A549 (cell line): ENCODE data around the gene SLC6A20. TPM values are rescaled to one million over a fixed set of nuclear protein-coding genes. Genes with fewer than 3 reads are reported as not detected.

Experiments used
- ATAC-seq, 2 experiments: fragments of 200-7000 bp in 1 of 2; fragments of >200 bp in 1 of 2; cut with Nextera tagmentation in 1 of 2; cut with Tn5 transposase in 1 of 2; 3 replicates each; pipeline versions ENCODE4 v1.8.0 to v1.9.1; 2018 to 2020; ENCODE audit warnings: mild to moderate bottlenecking in 1 of 2, moderate library complexity in 1 of 2
- CTCF ChIA-PET: fragments of 300-600 bp; sonication (Branson Sonifier 250); formaldehyde crosslinking; extraction: SDS; loops from one replicate; lab custom pipeline; 2021; ENCODE audit warnings: antibody characterized with exemption, inconsistent platforms; lab: Yijun Ruan, JAX
- POLR2A ChIA-PET: fragments of 350-600 bp; formaldehyde crosslinking; extraction: SDS; loops from one replicate; lab custom pipeline; 2021; ENCODE audit warnings: antibody characterized with exemption, inconsistent platforms; lab: Yijun Ruan, JAX
- DNase-seq, 2 experiments: peaks; one replicate each; pipeline versions ENCODE4 v3.0.0 to v3.0.0-alpha.2; 2011 to 2016; ENCODE audit warnings: low read depth in 1 of 2, low spot score in 1 of 2
- FAIRE-seq: peaks from 2 replicates; lab custom pipeline; 2011; peaks lifted over from hg19 to GRCh38; lab: Jason Lieb, UNC
- H3K27ac ChIP-seq, 2 experiments: fragments of >200 bp; sonication (Bioruptor Twin); formaldehyde crosslinking; 3 replicates each; pipeline ENCODE4 v1.5.1; 2016 to 2017
- H3K4me1 ChIP-seq: fragments of >200 bp; sonication (Bioruptor Twin); formaldehyde crosslinking; 3 replicates; pipeline ENCODE4 v1.6.1; 2016
- H3K4me2 ChIP-seq: fragments of >200 bp; sonication (Bioruptor Twin); formaldehyde crosslinking; 3 replicates; pipeline ENCODE4 v1.6.1; 2016
- H3K4me3 ChIP-seq: fragments of >200 bp; sonication (Bioruptor Twin); formaldehyde crosslinking; 3 replicates; pipeline ENCODE4 v1.5.1; 2016
- H3K9me3 ChIP-seq: fragments of >200 bp; sonication (Bioruptor Twin); formaldehyde crosslinking; 3 replicates; pipeline ENCODE4 v1.6.1; 2016
- BCL3 ChIP-seq: fragments of >200 bp; sonication (Bioruptor Twin); formaldehyde crosslinking; IDR thresholded peaks from 3 replicates; pipeline ENCODE4 v1.6.1; 2016
- BHLHE40 ChIP-seq: IDR thresholded peaks from 2 replicates; pipeline ENCODE4 v1.6.1; 2012; ENCODE audit warnings: low read depth, low read length, inconsistent platforms
- CBX8 ChIP-seq: fragments of 200-600 bp; sonication (generic); IDR thresholded peaks from 2 replicates; pipeline ENCODE4 v1.6.1; 2016
- CTCF ChIP-seq: fragments of >200 bp; sonication (Bioruptor Twin); formaldehyde crosslinking; IDR thresholded peaks from 3 replicates; pipeline ENCODE4 v1.5.1; 2016
- E2F6 ChIP-seq: IDR thresholded peaks from 2 replicates; pipeline ENCODE4 v1.6.1; 2012; ENCODE audit warnings: low read depth, borderline replicate concordance
- EHF ChIP-seq: fragments of 250-450 bp; sonication (Bioruptor Pico); IDR thresholded peaks from 2 replicates; pipeline ENCODE4 v1.5.0; 2020; ENCODE audit warnings: mild to moderate bottlenecking
- FOSB ChIP-seq: fragments of 250-450 bp; sonication (Bioruptor Pico); IDR thresholded peaks from 2 replicates; pipeline ENCODE4 v1.5.0; 2020; ENCODE audit warnings: mild to moderate bottlenecking, moderate library complexity
- FOSL2 ChIP-seq, 2 experiments: fragments of 450-650 bp in 1 of 2; fragments of >200 bp in 1 of 2; sonication (Bioruptor Twin) in 1 of 2; formaldehyde crosslinking; IDR thresholded peaks; 2 replicates each; pipeline versions ENCODE4 v1.5.0 to v1.6.1; 2016 to 2020; ENCODE audit warnings: mild to moderate bottlenecking in 1 of 2, moderate library complexity in 1 of 2
- HOXB13 ChIP-seq: fragments of 250-450 bp; sonication (Bioruptor Pico); IDR thresholded peaks from 2 replicates; pipeline ENCODE4 v1.5.0; 2020; ENCODE audit warnings: low read depth, mild to moderate bottlenecking, moderate library complexity
- KDM1A ChIP-seq: fragments of 200-600 bp; sonication (generic); IDR thresholded peaks from 2 replicates; pipeline ENCODE4 v1.6.1; 2016; ENCODE audit warnings: low read depth, mild to moderate bottlenecking
- NFE2L2 ChIP-seq: fragments of 150-350 bp; conservative IDR thresholded peaks from 2 replicates; pipeline ENCODE4 v1.6.1; 2014; ENCODE audit warnings: low read length
- PHF8 ChIP-seq: fragments of 200-600 bp; sonication (generic); IDR thresholded peaks from 2 replicates; pipeline ENCODE4 v1.6.1; 2016; ENCODE audit warnings: low read depth, mild to moderate bottlenecking, antibody characterized with exemption, moderate library complexity, borderline replicate concordance
- REST ChIP-seq: fragments of 200-600 bp; sonication (generic); IDR thresholded peaks from 2 replicates; pipeline ENCODE4 v1.6.1; 2016; ENCODE audit warnings: antibody characterized with exemption, mild to moderate bottlenecking, moderate library complexity
- SMC3 ChIP-seq: fragments of >200 bp; sonication (Bioruptor Twin); formaldehyde crosslinking; IDR thresholded peaks from 3 replicates; pipeline ENCODE4 v1.6.1; 2018; ENCODE audit warnings: inconsistent platforms
- USF2 ChIP-seq: fragments of 450-650 bp; IDR thresholded peaks from 2 replicates; pipeline ENCODE4 v1.6.1; 2014; ENCODE audit warnings: antibody characterized with exemption
- WGBS: methylation state at CpG from one replicate; pipeline ENCODE4 v1.1.6; 2017; ENCODE audit errors: missing lambda C conversion rate; 5-methylcytosine and 5-hydroxymethylcytosine counted together
- polyA minus RNA-seq: library from RNA; depleted of rRNA, polyadenylated mRNA; stranded (reverse); fragments of >200 nt; gene quantifications from 2 replicates; pipeline ENCODE4 v1.2.3, GENCODE V29; 2011; rRNA and poly(A)+ RNA removed
- polyA plus RNA-seq, 4 experiments: library from polyadenylated mRNA; depleted of rRNA in 3 of 4; stranded (reverse); fragments of >200 nt; fragmentation: RNase III in 1 of 4; extraction: RNeasy Plus Mini Kit Qiagen cat#74134 plus additional on column Dnase treatment in 1 of 4; gene quantifications; 2 replicates in 3 of 4; 3 replicates in 1 of 4; pipeline ENCODE4 v1.2.3, GENCODE V29; 2011 to 2017

SLC6A20 gene, protein sequence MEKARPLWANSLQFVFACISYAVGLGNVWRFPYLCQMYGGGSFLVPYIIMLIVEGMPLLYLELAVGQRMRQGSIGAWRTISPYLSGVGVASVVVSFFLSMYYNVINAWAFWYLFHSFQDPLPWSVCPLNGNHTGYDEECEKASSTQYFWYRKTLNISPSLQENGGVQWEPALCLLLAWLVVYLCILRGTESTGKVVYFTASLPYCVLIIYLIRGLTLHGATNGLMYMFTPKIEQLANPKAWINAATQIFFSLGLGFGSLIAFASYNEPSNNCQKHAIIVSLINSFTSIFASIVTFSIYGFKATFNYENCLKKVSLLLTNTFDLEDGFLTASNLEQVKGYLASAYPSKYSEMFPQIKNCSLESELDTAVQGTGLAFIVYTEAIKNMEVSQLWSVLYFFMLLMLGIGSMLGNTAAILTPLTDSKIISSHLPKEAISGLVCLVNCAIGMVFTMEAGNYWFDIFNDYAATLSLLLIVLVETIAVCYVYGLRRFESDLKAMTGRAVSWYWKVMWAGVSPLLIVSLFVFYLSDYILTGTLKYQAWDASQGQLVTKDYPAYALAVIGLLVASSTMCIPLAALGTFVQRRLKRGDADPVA
- polyA plus RNA-seq (2011; rRNA removed), result 0.03 TPM in 1 of 2 replicates, not detected in the other
- not detected in 2 replicates for polyA plus RNA-seq (2012; cell fraction: cytosol; rRNA removed)
- not detected in 2 replicates for polyA plus RNA-seq (2012; cell fraction: nucleus; rRNA removed)
- polyA plus RNA-seq (2017; fragmentation: RNase III; extraction: RNeasy Plus Mini Kit Qiagen cat#74134 plus additional on column Dnase treatment), result not detected in 3 replicates
- polyA minus RNA-seq, result 0.08 and 1.7 TPM in 2 replicates

DNA sequence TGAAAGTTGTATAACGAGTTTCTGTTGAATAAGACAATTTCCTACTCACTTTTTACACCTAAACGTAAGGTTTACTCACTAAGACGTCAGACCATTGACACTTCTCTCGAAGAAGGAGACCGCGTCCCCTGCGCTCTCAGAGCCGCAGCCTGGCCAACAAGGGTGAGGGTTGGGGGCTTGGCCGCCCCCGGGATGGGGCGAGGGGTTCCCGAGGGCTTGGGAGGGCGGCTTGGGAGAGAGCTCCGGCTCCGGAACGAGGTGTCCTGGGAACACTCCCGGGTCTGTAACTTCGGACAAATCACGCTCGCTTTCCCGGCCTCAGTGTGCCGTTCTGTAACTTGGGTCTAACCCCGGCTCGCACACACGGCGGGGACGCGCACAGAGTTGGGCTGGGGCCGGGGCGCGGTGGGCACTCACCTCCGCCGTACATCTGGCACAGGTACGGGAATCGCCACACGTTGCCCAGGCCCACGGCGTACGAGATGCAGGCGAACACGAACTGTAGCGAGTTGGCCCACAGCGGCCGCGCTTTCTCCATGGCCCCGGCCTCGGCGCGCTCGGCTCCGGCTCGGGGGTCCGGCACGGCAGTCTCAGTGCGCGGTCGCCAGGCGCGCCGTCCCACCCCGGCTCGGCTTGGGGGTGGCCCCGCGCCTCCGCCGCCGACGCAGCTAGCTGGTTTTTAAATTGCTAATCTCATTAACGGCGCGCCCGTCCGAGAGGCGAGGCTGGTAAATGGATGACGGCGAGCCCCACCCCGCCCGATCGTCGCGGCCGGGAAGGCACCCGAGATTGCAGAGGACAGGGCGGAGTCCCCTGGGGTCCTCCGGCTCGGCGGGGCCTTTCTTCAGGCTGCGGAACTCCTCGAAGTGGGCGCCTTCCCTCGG, at the start of gene SLC6A20:
Gene SLC6A20 (minus strand): TSS at position 655 of the 884 bp plus-strand sequence. CDS start 117 bp downstream, at position 538.
- 16% methylated on average over 24 of the region's 91 CpGs for WGBS
- H3K9me3 ChIP-seq, result no peaks in the 10 kb centered on the region
- peak within 1 kb of the TSS; percentile 94 for H3K4me2 ChIP-seq
- H3K4me3 ChIP-seq, result peak within 1 kb of the TSS; percentile 48
- peak within 1 kb of the TSS in 1 of 2 experiments; percentile 10; a peak in 1 of 6 replicates for H3K27ac ChIP-seq
- POLR2A ChIA-PET, result no interaction called here
- TF ChIP-seq CBX8 (peak; percentile 98), EHF (CRISPR knock-in tag) (no peak)
- TF ChIP-seq, all 56 proteins: peak for 1
- CTCF ChIA-PET, result interaction anchor here (1.2 kb wide), 1 partner anchor 292 kb away, joined by 3 read pairs; no protein-coding TSS in a partner anchor
- DNase-seq (no peak), ATAC-seq (peak; percentile 16 to 49; a peak in 3 of 6 replicates), FAIRE-seq (no peak)
- H3K4me1 ChIP-seq, result peaks cover 9% of the 10 kb centered on the region; the same call in 2 of the 3 replicates

- no peaks in the 10 kb centered on the region for H3K4me1 ChIP-seq
- ChIA-PET POLR2A (no interaction called here), CTCF (no interaction called here)
- H3K9me3 ChIP-seq, result 0 out of 3 replicates have a peak, but pooled peaks cover 2% of the 10 kb centered on the region
- DNase-seq (no peak), ATAC-seq (no peak), FAIRE-seq (no peak)
- H3K4me2 ChIP-seq, result no peak overlapping the region
- no peak overlapping the region for H3K27ac ChIP-seq
- H3K4me3 ChIP-seq, result no peak overlapping the region
- TF ChIP-seq USF2 (no peak), BCL3 (no peak), BHLHE40 (no peak)
- WGBS, result 67% methylated on average over 1 of the region's 1 CpG
Measured at GRCh38 chr3:45844616-45845015, 48.3 kb upstream of the SLC6A20 start.

DNA sequence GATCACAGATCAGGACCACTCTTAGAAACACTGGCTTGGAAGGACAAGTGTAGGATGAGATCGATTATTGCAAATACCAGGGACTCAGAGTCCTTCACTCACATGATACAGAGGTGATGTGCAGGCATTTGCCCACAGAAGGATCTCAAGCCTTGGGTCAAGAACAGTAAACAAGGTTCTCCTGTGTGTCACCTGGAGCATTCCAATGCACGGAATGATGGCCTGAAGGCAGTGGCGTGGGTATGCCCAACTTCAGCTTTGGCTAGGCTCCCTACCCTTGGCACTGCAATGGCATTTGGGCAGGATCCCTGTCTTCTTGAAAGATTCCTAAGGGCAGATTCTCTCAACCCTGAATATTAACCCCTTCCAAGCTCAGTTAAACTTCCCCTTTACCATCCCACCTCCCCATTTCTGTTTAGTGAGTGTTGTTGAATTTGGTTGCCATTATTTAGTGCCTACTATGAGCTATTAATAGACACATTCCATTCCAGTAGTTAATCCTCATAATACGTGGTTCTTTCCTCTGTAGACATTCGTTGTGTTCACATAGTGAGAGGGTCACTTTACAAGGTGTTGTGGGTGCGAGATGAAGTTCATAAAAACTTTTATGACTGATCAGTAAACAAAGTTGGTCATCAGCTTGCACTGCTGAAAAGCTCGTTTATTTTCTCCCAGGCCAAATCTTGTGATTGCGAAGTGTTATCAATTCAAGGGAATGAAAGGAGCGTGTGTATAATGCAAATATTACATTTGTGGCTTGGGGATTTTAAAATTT, 46.7 kb upstream of the SLC6A20 start:
- FAIRE-seq, result no peak
- WGBS, result 46% methylated on average over 9 of the region's 9 CpGs
- ChIA-PET POLR2A (no interaction called here), CTCF (interaction anchor here (1.0 to 1.2 kb wide), 4 partner anchors 41 to 236 kb away, joined by 3 to 4 read pairs (median 3); no protein-coding TSS in a partner anchor)
- Histone ChIP-seq H3K27ac (no peak overlapping the region), H3K4me1 (no peaks in the 10 kb centered on the region), H3K9me3 (0 out of 3 replicates have a peak, but pooled peaks cover 2% of the 10 kb centered on the region), H3K4me3 (no peak overlapping the region), H3K4me2 (no peak overlapping the region; the same call in 2 of the 3 replicates)
- no peak for ATAC-seq
- no peak for DNase-seq
- TF ChIP-seq REST, result no peak
- no peak for TF ChIP-seq NFE2L2
- TF ChIP-seq SMC3, result no peak
- no peak for TF ChIP-seq FOSL2 (IDR thresholded peaks at IDR 0.05)
- TF ChIP-seq FOSL2 (CRISPR knock-in tag; IDR thresholded peaks at IDR 0.05), result no peak
- TF ChIP-seq E2F6, result no peak
- no peak for TF ChIP-seq PHF8
- TF ChIP-seq KDM1A, result no peak
- no peak for TF ChIP-seq FOSB (CRISPR knock-in tag)
- TF ChIP-seq HOXB13 (CRISPR knock-in tag), result no peak
- TF ChIP-seq USF2, result no peak
- no peak for TF ChIP-seq CTCF
